ENCODE results near the gene IFNLR1.

IFNLR1 gene

GRCh38 chr1:24205345-24206082 lies 18.4 kb upstream of the IFNLR1 start:
- DNase-seq (ENCODE audit: low spot score): no peak

- no peak for DNase-seq (ENCODE audit: low spot score)
These were observed 17.0 kb upstream of the IFNLR1 start for GRCh38 chr1:24204116-24204515.

GRCh38 chr1:24203404-24203803 lies 16.3 kb upstream of the IFNLR1 start:
- DNase-seq (ENCODE audit: low spot score): peak; percentile 82

GRCh38 chr1:24202987-24203386 lies 15.9 kb upstream of the IFNLR1 start:
- no peak for DNase-seq (ENCODE audit: low spot score)

DNA sequence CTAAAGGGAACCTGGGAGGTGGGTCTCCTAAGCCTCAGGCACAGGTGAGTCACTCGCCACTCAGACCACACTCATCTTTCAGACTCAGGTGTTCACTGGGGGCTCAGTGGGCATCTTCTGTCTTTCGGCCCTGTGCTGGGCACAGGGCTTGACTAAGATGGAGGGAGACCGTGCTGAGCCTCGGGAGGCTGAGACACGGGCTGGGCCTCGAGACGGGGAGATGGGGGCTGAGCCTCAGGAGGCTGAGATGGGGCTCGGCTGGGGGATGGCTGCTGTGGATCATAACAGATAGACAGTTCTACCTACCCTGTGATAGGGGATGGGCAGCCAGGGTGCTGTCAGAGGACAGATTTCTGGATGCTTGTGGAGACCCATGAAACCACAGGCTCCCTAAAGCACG lies 15.5 kb upstream of the IFNLR1 start:
- DNase-seq (ENCODE audit: low spot score): no peak

DNA sequence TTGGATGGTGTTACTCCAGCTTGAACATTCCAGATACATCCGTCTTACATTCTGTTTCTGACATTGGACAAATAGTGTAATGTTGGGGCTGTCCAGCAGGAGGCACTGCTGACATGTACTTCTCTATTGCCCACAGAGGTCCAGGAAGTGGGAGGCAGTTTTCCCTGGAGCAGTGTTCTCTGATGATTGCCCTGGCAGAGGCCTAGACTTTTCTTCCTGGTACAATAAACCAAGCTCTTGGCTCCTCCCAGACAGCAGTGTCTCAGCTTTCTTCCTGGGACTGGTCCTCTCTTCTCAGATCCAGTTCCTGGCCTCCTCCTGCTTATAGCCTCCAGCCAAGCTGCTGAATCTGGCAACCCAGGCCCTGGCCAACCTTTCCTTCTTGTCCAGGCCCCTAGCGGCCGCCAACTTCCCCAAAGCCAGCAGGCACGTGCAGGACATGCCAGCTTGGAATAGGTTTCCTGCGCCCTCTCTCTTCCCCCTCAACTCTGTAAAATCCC lies 14.9 kb upstream of the IFNLR1 start:
- peak; percentile 53 for DNase-seq (ENCODE audit: low spot score)

GRCh38 chr1:24199291-24199900 lies 12.3 kb upstream of the IFNLR1 start:
- peak; percentile 73 for DNase-seq (ENCODE audit: low spot score)

GRCh38 chr1:24198766-24199165 lies 11.7 kb upstream of the IFNLR1 start:
- DNase-seq (ENCODE audit: low spot score): no peak

DNA sequence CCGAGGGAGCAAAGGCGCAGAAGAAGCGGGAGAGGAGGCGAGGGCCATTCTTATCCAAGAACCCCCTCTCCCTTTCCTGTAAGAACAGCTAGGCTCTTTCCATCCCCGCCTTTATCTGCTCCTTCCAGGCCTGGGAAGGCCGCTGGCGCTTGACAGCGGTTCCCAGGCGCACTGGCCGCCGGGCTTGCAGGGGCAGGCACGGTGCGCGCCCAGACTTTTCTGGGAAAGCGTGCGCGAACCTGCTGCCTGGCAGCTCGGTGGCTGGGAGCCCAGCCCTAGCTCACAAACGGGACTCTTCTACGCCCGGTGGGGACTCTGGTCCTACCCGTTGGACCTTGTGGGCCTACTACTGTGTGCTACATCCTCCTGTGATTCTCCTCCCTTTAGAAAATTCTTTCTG lies 8.8 kb upstream of the IFNLR1 start:
- no peak for DNase-seq (ENCODE audit: low spot score)

DNA sequence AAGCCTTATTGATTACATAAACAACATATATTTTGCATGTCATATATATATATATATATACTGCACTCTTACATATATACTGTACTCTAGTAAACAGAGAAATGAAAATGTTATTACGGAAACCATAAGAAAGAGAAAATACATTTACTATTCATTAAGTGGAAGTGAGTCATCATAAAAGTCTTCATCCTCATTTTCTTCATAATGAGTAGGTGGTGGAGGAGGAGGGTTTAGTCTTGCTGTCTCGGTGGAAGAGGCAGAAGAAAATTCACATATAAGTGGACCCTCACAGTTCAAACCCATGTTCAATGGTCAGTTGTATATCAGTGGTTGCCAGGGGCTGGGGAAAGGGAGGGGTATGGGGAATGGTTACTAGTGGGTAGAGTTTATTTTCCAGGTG lies 8.0 kb upstream of the IFNLR1 start:
- DNase-seq (ENCODE audit: low spot score): no peak

DNA sequence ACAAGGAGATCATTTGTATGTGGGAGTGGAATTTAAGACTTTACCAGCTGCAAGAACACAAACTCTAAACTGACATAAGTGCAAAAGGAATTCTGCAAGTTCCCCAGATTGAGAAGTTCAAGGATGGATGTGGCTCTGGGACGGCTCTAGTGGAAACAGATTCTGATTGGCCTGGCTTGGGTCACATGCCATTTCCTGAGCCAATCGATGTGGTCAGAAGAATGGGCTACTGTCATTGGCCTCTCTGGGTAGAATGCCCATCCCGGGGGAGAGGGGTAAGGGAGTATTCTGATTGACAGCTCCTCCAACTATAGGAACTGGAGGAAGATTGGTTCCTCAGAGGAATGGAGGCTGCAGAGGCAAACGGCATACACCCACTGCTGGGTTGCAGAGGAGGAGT lies 6.0 kb upstream of the IFNLR1 start:
- no peak for DNase-seq (ENCODE audit: low spot score)

DNA sequence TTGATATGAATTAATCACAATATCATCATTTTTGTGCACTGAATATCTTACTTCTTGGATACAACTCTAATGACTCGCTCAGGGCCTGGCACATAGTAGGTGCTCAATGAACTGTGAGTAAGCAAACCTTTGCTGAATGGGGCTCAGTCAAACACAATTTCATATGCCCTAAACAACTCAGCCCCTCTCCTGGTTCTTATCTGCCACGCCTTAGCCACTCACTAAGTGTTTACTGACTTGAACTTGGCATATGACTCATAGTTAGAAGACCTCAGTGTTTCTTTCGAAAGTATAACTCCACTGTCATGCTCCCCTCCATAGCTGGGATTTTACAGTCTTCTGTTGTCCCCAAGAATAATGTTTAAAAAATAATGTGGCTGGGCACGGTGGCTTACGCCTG lies 4.8 kb upstream of the IFNLR1 start:
- DNase-seq (ENCODE audit: low spot score): no peak

GRCh38 chr1:24190983-24191461 lies 3.9 kb upstream of the IFNLR1 start:
- DNase-seq (ENCODE audit: low spot score): peak; percentile 81

- peak; percentile 77 for DNase-seq (ENCODE audit: low spot score)
These were observed 2.4 kb upstream of the IFNLR1 start for GRCh38 chr1:24189528-24189927.

DNA sequence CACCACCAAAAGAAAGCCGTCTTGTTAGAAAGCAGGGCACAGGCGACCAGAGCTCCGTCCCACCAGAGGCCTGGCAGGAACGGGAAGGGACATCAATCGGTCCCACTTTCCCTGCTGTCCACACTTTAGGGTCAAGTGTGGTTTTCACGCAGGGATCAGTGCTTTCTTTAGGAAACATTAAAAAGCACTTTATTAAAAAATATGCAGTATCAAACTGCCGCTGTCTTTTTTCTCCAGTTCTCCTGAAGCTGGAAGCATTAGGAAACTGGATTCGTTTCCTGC lies 437 bp downstream of the IFNLR1 start:
- no peak for DNase-seq (ENCODE audit: low spot score)

DNA sequence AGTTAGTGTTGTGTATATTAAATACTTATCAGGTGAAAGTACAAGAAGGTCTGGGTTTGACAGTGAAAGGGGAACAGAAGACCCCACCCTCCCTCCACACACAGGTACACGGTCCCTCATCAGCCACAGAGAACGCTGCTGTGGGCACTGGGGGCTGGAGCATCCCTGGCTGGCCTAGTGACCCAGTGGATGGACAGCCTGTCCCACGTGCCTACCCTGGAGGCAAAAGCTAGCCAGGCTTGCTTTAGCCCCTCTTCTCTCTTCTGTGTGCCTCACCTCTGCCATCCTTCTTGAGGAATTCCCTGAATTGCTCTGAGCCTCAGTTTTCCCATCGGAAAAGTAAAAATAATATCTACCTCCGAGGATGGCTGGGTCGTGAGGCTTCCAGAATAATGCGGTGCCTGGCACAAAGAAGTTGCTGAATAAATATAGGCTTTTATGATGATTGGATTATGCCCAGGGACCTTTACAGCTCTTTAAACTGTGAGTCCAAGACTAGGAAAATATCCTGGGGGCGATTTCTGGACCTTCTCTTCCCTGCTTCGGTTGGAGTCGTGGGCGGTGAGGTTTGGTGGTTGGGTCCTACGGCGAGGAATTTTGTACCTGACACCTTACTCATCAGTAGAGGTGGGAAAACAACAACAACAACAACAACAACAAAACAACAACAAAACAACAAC lies 918 bp downstream of the IFNLR1 start:
- DNase-seq (ENCODE audit: low spot score): no peak

GRCh38 chr1:24185076-24185475 lies 2.0 kb downstream of the IFNLR1 start:
- no peak for DNase-seq (ENCODE audit: low spot score)

DNA sequence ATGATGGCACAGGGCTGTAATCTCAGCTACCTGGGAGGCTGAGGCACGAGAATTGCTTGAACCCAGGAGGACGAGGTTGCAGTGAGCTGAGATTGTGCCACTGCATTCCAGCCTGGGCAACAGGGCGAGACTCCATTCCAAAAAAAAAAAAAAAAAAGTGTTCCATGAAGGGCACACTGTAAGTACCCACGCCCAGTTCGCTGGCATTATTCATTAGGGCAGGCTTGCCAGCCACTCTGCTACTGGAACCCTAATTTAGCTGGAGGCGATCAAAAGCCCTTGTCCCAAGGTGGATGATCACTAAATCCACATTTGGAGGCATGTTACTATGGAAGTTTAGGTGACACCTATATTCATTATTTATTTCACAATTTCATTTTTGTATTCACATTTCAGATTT lies 5.0 kb downstream of the IFNLR1 start:
- DNase-seq (ENCODE audit: low spot score): no peak

- DNase-seq (ENCODE audit: low spot score): no peak
These were observed 5.5 kb downstream of the IFNLR1 start for GRCh38 chr1:24181619-24182018.

DNA sequence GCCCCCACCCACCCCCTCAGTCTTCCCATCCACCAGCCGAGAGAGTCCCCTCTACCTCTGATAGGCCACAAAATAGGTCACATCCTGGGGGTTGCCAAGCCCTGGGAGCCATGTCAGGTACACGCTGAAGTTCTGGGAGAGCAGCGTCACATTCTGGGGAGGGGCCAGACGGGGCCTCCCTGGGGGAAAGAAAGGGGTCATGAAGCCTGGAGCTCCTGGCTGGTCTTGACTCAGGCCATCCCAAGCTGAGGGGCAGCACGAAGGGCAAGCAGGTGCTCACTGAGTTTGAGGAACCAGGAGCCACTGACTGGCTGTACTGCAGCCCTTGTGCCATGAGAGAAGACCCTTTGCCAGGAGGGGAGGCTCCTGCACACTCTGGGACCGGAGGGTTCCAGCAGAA lies 6.4 kb downstream of the IFNLR1 start:
- DNase-seq (ENCODE audit: low spot score): no peak

- DNase-seq (ENCODE audit: low spot score): no peak
These were observed 7.7 kb downstream of the IFNLR1 start for GRCh38 chr1:24179251-24179840.

DNA sequence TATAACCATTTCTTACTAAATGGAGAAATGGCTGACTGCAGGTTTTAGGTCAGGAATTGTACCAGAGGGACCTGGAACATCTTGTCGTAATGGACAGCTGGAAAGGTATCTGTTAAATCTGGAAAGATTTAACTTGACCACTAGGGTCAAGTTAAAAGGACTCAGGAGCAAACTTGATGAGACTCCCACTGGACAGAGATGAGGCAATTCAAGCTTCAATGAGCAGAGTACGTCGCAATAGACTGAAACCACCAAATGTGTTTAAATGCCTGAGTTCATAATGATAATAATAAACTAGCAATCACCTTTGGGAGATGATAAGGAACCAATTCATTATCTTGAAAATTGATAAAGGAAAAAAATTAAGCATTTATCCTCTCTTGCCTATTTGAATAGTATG lies 8.7 kb downstream of the IFNLR1 start:
- no peak for DNase-seq (ENCODE audit: low spot score)

GRCh38 chr1:24177161-24177560 lies 9.9 kb downstream of the IFNLR1 start:
- no peak for DNase-seq (ENCODE audit: low spot score)

Data from germinal center (tissue), 1 donor.